ENCODE results near the gene P2RX4.
A peak's percentile ranks its signal among the peaks of the same experiment; 100 is the strongest.

P2RX4 gene

DNA sequence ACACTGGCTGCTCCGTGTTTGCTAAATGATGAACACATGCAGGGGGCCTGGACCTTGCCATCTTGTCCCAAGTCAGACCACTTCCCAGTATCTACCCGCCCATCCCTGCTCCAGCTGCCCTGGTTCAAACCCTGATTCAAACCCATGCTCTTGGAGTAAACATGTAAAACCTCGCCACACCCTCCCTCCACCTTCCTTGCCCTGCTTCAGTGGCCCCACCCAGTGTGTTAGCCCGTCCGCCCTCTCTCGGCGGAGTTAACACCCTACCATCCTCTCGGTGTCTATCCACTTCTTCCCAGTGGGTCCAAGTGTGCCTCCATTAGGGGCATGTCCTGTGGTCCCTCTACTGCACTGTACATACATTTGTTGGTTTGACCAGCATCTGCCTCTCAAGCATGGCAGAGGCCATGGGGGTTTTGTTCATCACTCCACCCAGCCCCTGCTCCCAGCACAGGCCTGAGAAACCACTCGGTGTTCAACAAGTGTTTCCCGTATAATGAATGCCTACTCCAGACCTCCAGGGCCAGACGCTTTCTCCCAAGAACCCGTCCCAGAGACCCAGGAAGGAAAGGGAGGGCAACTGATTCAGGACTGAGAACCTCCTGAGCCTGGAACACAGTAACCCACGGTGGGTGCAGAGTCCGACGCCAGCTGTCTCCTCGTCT is 37.1 kb downstream of the P2RX4 start:
- TF ChIP-seq EZH2phosphoT487 (IDR thresholded peaks at IDR 0.05; ENCODE audit: low read length): no peak
- TF ChIP-seq, protein P1, sequence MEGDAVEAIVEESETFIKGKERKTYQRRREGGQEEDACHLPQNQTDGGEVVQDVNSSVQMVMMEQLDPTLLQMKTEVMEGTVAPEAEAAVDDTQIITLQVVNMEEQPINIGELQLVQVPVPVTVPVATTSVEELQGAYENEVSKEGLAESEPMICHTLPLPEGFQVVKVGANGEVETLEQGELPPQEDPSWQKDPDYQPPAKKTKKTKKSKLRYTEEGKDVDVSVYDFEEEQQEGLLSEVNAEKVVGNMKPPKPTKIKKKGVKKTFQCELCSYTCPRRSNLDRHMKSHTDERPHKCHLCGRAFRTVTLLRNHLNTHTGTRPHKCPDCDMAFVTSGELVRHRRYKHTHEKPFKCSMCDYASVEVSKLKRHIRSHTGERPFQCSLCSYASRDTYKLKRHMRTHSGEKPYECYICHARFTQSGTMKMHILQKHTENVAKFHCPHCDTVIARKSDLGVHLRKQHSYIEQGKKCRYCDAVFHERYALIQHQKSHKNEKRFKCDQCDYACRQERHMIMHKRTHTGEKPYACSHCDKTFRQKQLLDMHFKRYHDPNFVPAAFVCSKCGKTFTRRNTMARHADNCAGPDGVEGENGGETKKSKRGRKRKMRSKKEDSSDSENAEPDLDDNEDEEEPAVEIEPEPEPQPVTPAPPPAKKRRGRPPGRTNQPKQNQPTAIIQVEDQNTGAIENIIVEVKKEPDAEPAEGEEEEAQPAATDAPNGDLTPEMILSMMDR (IDR thresholded peaks at IDR 0.05; ENCODE audit: low read length): no peak
- no peak for TF ChIP-seq EZH2 (optimal IDR thresholded peaks at IDR 0.05; ENCODE audit: low read depth, low read length)
- Histone ChIP-seq H3K9me2 (replicated peaks; ENCODE audit: insufficient read depth, low read length) (no peaks in the 10 kb centered on the region), H3K36me3 (replicated peaks; ENCODE audit: insufficient read depth, low read length) (no peaks in the 10 kb centered on the region), H2AFZ (ENCODE audit: low read length) (no peak overlapping the region), H3K79me2 (ENCODE audit: low read length) (no peaks in the 10 kb centered on the region), H3F3A (ENCODE audit: insufficient read depth, low read length) (no peaks in the 10 kb centered on the region), H3K27me3 (replicated peaks; ENCODE audit: insufficient read depth, low read length) (no peaks in the 10 kb centered on the region), H3K4me2 (ENCODE audit: low read depth, low read length) (no peak overlapping the region), H3K4me1 (ENCODE audit: low read length) (no peaks in the 10 kb centered on the region), H3K4me3 (ENCODE audit: low read length) (no peak overlapping the region), H3K9me3 (replicated peaks; ENCODE audit: insufficient read depth, low read length) (no peaks in the 10 kb centered on the region), H3K9ac (ENCODE audit: low read length) (no peak overlapping the region), H3K27ac (ENCODE audit: low read length) (no peak overlapping the region), H4K20me1 (ENCODE audit: insufficient read depth, low read length) (no peaks in the 10 kb centered on the region)
- DNase-seq: no peak

DNA sequence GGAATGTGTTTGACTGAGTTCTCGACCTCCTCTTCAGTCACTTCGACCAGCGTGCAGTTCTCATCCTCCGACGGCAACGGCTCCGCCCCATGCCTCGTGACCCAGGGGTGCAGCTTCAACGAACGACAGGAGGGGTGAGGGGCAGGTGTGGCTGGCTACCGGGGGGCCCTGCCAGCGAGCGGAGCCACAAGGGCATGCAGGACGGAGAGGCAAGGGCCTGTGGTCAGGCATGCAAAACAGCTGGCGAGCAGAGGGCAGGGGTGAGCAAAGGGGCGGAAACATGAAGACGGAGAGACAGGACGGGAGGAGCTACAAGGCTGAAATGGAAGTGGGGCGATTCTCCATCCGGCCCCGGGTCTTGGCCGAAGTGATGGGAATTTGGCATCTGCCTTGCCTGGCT is 38.7 kb downstream of the P2RX4 start:
- H3K9me2 ChIP-seq (replicated peaks; ENCODE audit: insufficient read depth, low read length): no peaks in the 10 kb centered on the region
- H3K36me3 ChIP-seq (replicated peaks; ENCODE audit: insufficient read depth, low read length): no peaks in the 10 kb centered on the region
- H3K27me3 ChIP-seq (replicated peaks; ENCODE audit: insufficient read depth, low read length): no peaks in the 10 kb centered on the region
- no peak overlapping the region for H2AFZ ChIP-seq (ENCODE audit: low read length)
- TF ChIP-seq EZH2phosphoT487 (IDR thresholded peaks at IDR 0.05; ENCODE audit: low read length): no peak
- no peak for TF ChIP-seq EZH2 (optimal IDR thresholded peaks at IDR 0.05; ENCODE audit: low read depth, low read length)
- TF ChIP-seq, protein P1 (IDR thresholded peaks at IDR 0.05; ENCODE audit: low read length): no peak
- no peaks in the 10 kb centered on the region for H3K79me2 ChIP-seq (ENCODE audit: low read length)
- no peak overlapping the region for H3K27ac ChIP-seq (ENCODE audit: low read length)
- no peaks in the 10 kb centered on the region for H3K4me1 ChIP-seq (ENCODE audit: low read length)
- H3K4me3 ChIP-seq (ENCODE audit: low read length): no peak overlapping the region
- no peaks in the 10 kb centered on the region for H3K9me3 ChIP-seq (replicated peaks; ENCODE audit: insufficient read depth, low read length)
- peak; percentile 16 for DNase-seq
- H3F3A ChIP-seq (ENCODE audit: insufficient read depth, low read length): no peaks in the 10 kb centered on the region
- no peak overlapping the region for H3K4me2 ChIP-seq (ENCODE audit: low read depth, low read length)
- no peaks in the 10 kb centered on the region for H4K20me1 ChIP-seq (ENCODE audit: insufficient read depth, low read length)
- H3K9ac ChIP-seq (ENCODE audit: low read length): no peak overlapping the region

DNA sequence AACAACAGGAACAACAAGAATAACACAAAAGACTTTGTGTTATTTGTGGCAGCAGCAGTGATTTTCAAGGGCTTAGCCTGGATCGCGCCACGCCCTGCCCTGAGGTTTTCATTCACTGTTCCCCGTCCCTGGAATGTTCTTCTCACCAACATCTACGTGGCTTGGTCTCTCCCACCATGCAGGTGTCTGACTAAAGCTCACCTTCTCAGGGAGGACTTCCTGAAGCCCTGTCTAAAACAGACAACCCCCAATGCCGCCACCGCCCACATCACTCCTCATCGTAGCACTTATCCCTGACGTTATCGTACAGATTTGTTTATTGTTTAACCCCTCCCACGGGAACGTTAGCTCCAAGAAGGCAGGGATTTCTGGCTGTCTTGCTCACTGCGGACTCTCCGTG is 40.4 kb downstream of the P2RX4 start:
- Histone ChIP-seq H3K4me2 (ENCODE audit: low read depth, low read length) (no peak overlapping the region), H3K27me3 (replicated peaks; ENCODE audit: insufficient read depth, low read length) (no peaks in the 10 kb centered on the region), H3K9ac (ENCODE audit: low read length) (no peak overlapping the region), H4K20me1 (ENCODE audit: insufficient read depth, low read length) (no peaks in the 10 kb centered on the region), H3K9me2 (replicated peaks; ENCODE audit: insufficient read depth, low read length) (no peaks in the 10 kb centered on the region), H3K4me3 (ENCODE audit: low read length) (no peak overlapping the region), H3F3A (ENCODE audit: insufficient read depth, low read length) (no peaks in the 10 kb centered on the region), H3K36me3 (replicated peaks; ENCODE audit: insufficient read depth, low read length) (no peaks in the 10 kb centered on the region), H2AFZ (ENCODE audit: low read length) (no peak overlapping the region), H3K9me3 (replicated peaks; ENCODE audit: insufficient read depth, low read length) (no peaks in the 10 kb centered on the region), H3K27ac (ENCODE audit: low read length) (no peak overlapping the region), H3K79me2 (ENCODE audit: low read length) (no peaks in the 10 kb centered on the region), H3K4me1 (ENCODE audit: low read length) (no peaks in the 10 kb centered on the region)
- DNase-seq: no peak
- TF ChIP-seq EZH2 (optimal IDR thresholded peaks at IDR 0.05; ENCODE audit: low read depth, low read length): no peak
- TF ChIP-seq, protein P1 (IDR thresholded peaks at IDR 0.05; ENCODE audit: low read length): no peak
- TF ChIP-seq EZH2phosphoT487 (IDR thresholded peaks at IDR 0.05; ENCODE audit: low read length): no peak
